Brain microvascular endothelial cell (primary cell): ENCODE results near the gene GULP1.
A peak's percentile ranks its signal among the peaks of the same experiment; 100 is the strongest.

Source experiments
- DNase-seq: peaks from one replicate; pipeline ENCODE4 v3.0.0-alpha.2; 2020
- H3K27ac ChIP-seq: fragments of 250-450 bp; sonication (Bioruptor Pico); 2 replicates; pipeline ENCODE4 v1.5.1; 2020; ENCODE audit warnings: mild to moderate bottlenecking, moderate library complexity
- H3K27me3 ChIP-seq: fragments of 250-450 bp; sonication (Bioruptor Pico); replicated peaks from 2 replicates; pipeline ENCODE4 v1.5.1; 2020; ENCODE audit warnings: mild to moderate bottlenecking
- H3K36me3 ChIP-seq: fragments of 250-450 bp; sonication (Bioruptor Pico); replicated peaks from 2 replicates; pipeline ENCODE4 v1.5.1; 2020; ENCODE audit warnings: mild to moderate bottlenecking
- H3K4me3 ChIP-seq: 2 replicates; pipeline ENCODE4 v1.5.1; 2011; ENCODE audit warnings: low read depth, mild to moderate bottlenecking, control low read depth, low read length, moderate library complexity
- in situ Hi-C: cut with HindIII; loops from 2 replicates; pipeline ENCODE4 v1.10.0; 2017; ENCODE audit warnings: low sequenced_read_pairs, low pct_ligation_motif_present
- TF ChIP-seq, protein P1 (sequence below): IDR thresholded peaks from 2 replicates; pipeline ENCODE4 v1.5.1; 2011; ENCODE audit warnings: low read depth, mild to moderate bottlenecking, moderate library complexity, low read length, control low read depth, inconsistent platforms; ENCODE audit errors: missing control alignments

GULP1 gene

GRCh38 chr2:188316342-188316741, 24.7 kb downstream of the GULP1 start:
- TF ChIP-seq, protein P1, sequence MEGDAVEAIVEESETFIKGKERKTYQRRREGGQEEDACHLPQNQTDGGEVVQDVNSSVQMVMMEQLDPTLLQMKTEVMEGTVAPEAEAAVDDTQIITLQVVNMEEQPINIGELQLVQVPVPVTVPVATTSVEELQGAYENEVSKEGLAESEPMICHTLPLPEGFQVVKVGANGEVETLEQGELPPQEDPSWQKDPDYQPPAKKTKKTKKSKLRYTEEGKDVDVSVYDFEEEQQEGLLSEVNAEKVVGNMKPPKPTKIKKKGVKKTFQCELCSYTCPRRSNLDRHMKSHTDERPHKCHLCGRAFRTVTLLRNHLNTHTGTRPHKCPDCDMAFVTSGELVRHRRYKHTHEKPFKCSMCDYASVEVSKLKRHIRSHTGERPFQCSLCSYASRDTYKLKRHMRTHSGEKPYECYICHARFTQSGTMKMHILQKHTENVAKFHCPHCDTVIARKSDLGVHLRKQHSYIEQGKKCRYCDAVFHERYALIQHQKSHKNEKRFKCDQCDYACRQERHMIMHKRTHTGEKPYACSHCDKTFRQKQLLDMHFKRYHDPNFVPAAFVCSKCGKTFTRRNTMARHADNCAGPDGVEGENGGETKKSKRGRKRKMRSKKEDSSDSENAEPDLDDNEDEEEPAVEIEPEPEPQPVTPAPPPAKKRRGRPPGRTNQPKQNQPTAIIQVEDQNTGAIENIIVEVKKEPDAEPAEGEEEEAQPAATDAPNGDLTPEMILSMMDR: no peak
- no peaks in the 10 kb centered on the region for H3K27me3 ChIP-seq
- no peak for DNase-seq
- H3K27ac ChIP-seq: no peak overlapping the region
- in situ Hi-C loops: no loop called here
- no peaks in the 10 kb centered on the region for H3K36me3 ChIP-seq
- H3K4me3 ChIP-seq: no peak overlapping the region

GRCh38 chr2:188316791-188317423, 25.2 kb downstream of the GULP1 start:
- Histone ChIP-seq H3K36me3 (no peaks in the 10 kb centered on the region), H3K4me3 (no peak overlapping the region), H3K27ac (no peak overlapping the region), H3K27me3 (no peaks in the 10 kb centered on the region)
- DNase-seq: no peak
- TF ChIP-seq, protein P1: no peak
- in situ Hi-C loops: no loop called here

DNA sequence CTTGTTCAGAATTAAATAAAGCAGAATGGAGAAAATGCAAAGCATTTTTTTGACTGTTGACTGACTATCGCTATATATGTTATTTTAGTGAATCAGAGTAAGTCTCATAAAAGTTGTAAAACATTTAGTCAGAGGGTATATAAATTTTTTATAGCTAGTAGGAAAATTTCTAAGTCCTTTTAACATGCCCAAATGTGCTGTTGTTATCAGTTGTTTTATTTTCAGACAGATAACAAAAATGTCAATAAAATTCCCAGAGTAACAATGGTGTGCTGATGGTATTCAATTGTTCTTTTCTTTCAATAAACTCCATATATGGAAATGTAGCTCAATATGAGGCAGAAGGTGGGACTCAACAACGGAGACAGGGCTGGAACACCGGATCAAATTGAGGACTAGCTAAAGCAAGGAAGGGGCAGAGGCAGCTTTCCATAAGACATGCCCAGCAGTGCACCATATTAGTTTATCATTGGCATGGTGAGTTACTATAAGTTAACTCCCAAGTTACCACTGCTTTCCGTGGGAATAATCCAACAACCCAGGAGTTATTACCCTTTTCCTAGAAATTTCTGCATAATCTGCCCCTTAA, 26.6 kb downstream of the GULP1 start:
- Histone ChIP-seq H3K27me3 (no peaks in the 10 kb centered on the region), H3K4me3 (no peak overlapping the region), H3K36me3 (no peaks in the 10 kb centered on the region), H3K27ac (peak overlapping the region; percentile 37)
- TF ChIP-seq, protein P1: no peak
- no peak for DNase-seq
- in situ Hi-C loops: no loop called here

DNA sequence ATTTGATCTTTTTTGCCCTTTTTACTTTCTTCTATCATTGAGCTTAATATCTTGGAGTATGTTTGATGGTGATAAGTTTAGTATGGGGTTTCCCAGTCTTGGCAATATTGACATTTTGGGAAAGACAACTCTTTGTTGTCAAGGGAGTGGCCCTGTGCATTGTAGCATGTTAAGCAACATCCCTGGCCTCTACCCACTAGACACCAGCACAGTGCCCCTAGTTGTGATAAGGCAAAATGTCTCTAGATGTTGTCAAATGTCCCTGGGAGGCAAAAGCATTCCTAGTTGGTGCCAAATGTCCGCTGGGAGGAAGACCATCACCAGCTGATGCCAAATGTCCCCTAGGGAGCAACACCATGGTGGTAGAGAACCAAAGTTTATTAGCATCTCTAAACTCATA, 28.2 kb downstream of the GULP1 start:
- DNase-seq: no peak
- H3K36me3 ChIP-seq: no peaks in the 10 kb centered on the region
- TF ChIP-seq, protein P1: peak; percentile 28
- H3K27me3 ChIP-seq: no peaks in the 10 kb centered on the region
- no peak overlapping the region for H3K27ac ChIP-seq
- in situ Hi-C loops: no loop called here
- H3K4me3 ChIP-seq: no peak overlapping the region

DNA sequence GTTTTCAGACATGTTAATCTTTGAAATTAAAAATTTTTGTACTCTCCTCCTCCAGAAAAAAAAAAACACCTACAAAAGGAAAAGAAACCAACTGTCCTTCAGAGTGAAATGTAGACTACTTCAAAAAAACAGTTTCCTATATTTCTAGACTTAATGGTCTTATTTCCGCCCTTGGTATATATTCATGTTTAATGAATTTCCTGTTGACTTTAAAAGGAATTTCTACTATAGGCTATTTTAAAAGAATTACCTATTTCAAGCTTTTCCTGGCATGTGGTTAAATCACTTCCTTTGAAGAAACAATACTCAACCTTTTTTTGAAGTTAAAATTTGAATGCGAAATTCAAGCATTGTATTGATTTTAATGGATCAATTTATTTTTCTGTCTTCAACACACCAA, 29.2 kb downstream of the GULP1 start:
- TF ChIP-seq, protein P1: no peak
- DNase-seq: no peak
- Histone ChIP-seq H3K27ac (no peak overlapping the region), H3K27me3 (no peaks in the 10 kb centered on the region), H3K4me3 (no peak overlapping the region), H3K36me3 (no peaks in the 10 kb centered on the region)
- in situ Hi-C loops: no loop called here
